Measurements from ENCODE around the gene NAGK. TPM values are rescaled to one million over a fixed set of nuclear protein-coding genes. Genes with fewer than 3 reads are reported as not detected.

NAGK gene
- total RNA-seq, 1 donor, result 25.7 TPM

DNA sequence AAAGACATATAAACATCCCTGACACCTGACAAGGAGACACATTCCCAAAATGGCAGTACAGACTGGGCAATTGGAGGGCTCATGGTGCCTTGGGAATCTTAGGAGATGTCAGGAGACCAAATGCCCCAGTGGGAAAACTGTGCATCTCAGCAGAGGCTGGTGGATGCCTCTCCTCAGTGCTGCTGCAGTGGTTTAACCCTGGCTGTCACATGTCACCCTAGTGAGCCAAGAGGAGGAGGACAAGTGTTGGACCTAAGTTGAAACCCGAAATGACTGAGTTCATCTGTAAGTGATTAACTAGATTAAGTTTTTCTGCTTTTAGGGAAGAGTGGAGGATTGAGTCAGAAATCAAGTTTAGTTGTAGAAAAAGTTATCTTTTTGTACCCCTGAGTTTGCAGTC lies 5.2 kb upstream of the NAGK start:
- peaks cover 54% of the 10 kb centered on the region for H3K4me1 ChIP-seq (ENCODE audit: insufficient read depth, low read length)
- H3K9me3 ChIP-seq (ENCODE audit: low read depth, low read length), result no peaks in the 10 kb centered on the region
- no peak overlapping the region for H3K4me3 ChIP-seq (ENCODE audit: low read length)
- H3K27me3 ChIP-seq (ENCODE audit: insufficient read depth, low read length), result no peaks in the 10 kb centered on the region

- no peaks in the 10 kb centered on the region for H3K9me3 ChIP-seq (ENCODE audit: low read depth, low read length)
- peak overlapping the region; percentile 34 for H3K4me3 ChIP-seq (ENCODE audit: low read length)
- no peaks in the 10 kb centered on the region for H3K27me3 ChIP-seq (ENCODE audit: insufficient read depth, low read length)
- H3K4me1 ChIP-seq (ENCODE audit: insufficient read depth, low read length), result peaks cover 59% of the 10 kb centered on the region
These were observed 4.3 kb upstream of the NAGK start for GRCh38 chr2:71064110-71064611.

- peak overlapping the region; percentile 34 for H3K4me3 ChIP-seq (ENCODE audit: low read length)
These were observed 3.5 kb upstream of the NAGK start for GRCh38 chr2:71064754-71065621.

GRCh38 chr2:71066856-71067255 lies 1.6 kb upstream of the NAGK start:
- Histone ChIP-seq H3K9me3 (ENCODE audit: low read depth, low read length) (no peaks in the 10 kb centered on the region), H3K4me3 (ENCODE audit: low read length) (no peak overlapping the region), H3K4me1 (ENCODE audit: insufficient read depth, low read length) (peaks cover 86% of the 10 kb centered on the region), H3K27me3 (ENCODE audit: insufficient read depth, low read length) (no peaks in the 10 kb centered on the region)

More at GRCh38 chr2:71064754-71065621, 3.5 kb upstream of the NAGK start:
- Histone ChIP-seq H3K9me3 (ENCODE audit: low read depth, low read length) (no peaks in the 10 kb centered on the region), H3K4me1 (ENCODE audit: insufficient read depth, low read length) (peaks cover 68% of the 10 kb centered on the region), H3K27me3 (ENCODE audit: insufficient read depth, low read length) (no peaks in the 10 kb centered on the region)

DNA sequence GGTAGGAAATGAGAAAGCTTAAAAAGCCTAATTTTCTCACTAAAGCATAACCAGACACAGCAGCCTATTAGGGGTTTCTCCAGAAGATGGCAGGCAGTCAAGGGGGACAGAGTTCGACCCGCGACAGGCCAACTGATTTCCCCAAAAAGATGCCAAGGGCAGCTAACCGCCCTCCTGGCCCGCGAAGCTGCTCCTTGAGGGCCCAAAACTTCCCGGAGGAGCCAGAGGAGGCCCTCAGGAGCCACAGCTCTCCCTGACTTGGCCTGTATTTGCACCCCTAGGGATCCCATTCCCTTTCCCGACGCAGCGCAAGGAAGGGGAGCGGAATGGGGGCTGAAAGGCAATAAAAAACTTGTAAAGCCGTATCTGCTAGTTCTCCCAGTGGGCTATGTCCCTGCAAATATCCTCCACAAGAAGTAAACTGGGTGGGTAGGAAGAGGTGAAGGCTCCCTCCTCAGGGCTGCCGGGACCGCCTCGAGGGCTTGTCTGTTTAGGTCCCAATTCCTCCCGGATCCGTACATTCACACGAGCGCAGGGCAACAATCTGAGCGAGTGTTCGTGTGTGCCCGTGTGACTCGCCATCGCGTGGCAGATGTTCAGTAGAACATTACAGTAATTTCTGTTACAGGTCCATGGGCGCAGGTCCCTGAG lies 756 bp upstream of the NAGK start:
- H3K4me3 ChIP-seq (ENCODE audit: low read length), result peak overlapping the region; percentile 82
- no peaks in the 10 kb centered on the region for H3K9me3 ChIP-seq (ENCODE audit: low read depth, low read length)
- peaks cover 89% of the 10 kb centered on the region for H3K4me1 ChIP-seq (ENCODE audit: insufficient read depth, low read length)
- H3K27me3 ChIP-seq (ENCODE audit: insufficient read depth, low read length), result no peaks in the 10 kb centered on the region

GRCh38 chr2:71069376-71069775 lies 928 bp downstream of the NAGK start:
- H3K9me3 ChIP-seq (ENCODE audit: low read depth, low read length), result no peaks in the 10 kb centered on the region
- no peaks in the 10 kb centered on the region for H3K27me3 ChIP-seq (ENCODE audit: insufficient read depth, low read length)
- H3K4me1 ChIP-seq (ENCODE audit: insufficient read depth, low read length), result peaks cover 89% of the 10 kb centered on the region
- peak overlapping the region; percentile 82 for H3K4me3 ChIP-seq (ENCODE audit: low read length)

DNA sequence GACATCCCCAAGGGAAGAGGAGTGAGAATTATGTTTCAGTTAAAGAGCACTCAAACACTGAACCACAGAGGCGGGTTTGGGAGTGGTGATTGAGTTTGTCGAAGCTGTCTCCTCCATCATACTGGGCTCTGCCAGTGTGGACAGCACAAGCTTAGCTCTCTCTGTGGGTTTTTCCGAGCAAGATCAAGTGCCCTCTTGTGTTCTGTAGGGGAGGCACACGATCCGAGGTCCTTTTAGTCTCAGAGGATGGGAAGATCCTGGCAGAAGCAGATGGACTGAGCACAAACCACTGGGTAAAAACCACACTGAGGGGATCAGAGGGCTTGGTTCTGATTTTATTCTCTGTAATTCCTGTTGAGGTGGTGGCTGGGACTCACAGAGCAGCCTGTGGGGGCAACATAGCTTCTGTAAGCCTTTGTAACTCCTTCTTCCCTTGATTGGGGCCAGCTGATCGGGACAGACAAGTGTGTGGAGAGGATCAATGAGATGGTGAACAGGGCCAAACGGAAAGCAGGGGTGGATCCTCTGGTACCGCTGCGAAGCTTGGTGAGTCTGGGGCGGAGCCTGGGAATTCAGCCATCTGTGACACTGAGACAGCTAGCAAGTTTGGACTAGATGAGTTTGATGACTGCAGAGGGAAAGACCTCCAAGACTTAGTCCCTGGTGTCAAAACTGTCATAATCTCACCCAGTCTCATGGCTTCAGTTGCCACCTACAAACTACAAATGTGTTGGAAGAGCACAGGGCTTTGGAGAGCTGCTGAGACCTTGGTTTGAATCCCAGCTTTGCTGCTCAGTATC lies 2.0 kb downstream of the NAGK start:
- peaks cover 90% of the 10 kb centered on the region for H3K4me1 ChIP-seq (ENCODE audit: insufficient read depth, low read length)
- H3K9me3 ChIP-seq (ENCODE audit: low read depth, low read length), result no peaks in the 10 kb centered on the region
- H3K27me3 ChIP-seq (ENCODE audit: insufficient read depth, low read length), result no peaks in the 10 kb centered on the region
- H3K4me3 ChIP-seq (ENCODE audit: low read length), result peak overlapping the region; percentile 82

DNA sequence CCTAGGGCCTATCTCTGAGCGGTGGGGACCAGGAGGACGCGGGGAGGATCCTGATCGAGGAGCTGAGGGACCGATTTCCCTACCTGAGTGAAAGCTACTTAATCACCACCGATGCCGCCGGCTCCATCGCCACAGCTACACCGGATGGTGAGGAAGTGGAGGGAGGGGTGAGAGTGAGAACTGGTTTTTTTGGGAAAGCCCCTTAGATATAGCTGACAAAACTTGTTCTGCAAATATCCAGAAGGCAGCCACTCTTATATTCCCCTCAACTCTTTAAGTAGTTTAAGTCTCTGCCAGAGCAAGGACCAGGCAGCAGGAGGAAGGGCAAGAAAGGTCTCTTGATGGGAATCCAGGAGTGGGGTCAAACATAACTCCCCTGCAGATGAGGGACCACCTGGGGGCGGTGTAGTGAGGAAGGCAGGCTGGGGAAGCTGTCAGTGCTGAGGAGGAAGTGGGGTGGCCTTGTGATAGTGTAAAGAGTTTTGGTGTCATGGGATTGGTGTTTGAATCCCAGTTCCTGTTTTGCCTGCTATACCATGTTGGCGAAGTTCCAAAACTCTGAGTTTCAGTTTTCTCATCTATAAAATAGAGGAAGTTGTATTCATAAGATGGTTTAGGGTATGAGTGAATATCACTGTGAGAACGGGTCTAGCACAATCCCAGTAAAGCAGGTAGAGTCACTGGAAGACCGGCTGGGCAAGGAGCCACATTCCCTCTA lies 3.4 kb downstream of the NAGK start:
- Histone ChIP-seq H3K4me1 (ENCODE audit: insufficient read depth, low read length) (peaks cover 91% of the 10 kb centered on the region), H3K9me3 (ENCODE audit: low read depth, low read length) (no peaks in the 10 kb centered on the region), H3K27me3 (ENCODE audit: insufficient read depth, low read length) (no peaks in the 10 kb centered on the region), H3K4me3 (ENCODE audit: low read length) (peak overlapping the region; percentile 33)

- Histone ChIP-seq H3K27me3 (ENCODE audit: insufficient read depth, low read length) (no peaks in the 10 kb centered on the region), H3K4me1 (ENCODE audit: insufficient read depth, low read length) (peaks cover 91% of the 10 kb centered on the region), H3K4me3 (ENCODE audit: low read length) (peak overlapping the region; percentile 18), H3K9me3 (ENCODE audit: low read depth, low read length) (no peaks in the 10 kb centered on the region)
These were observed 4.0 kb downstream of the NAGK start for GRCh38 chr2:71072492-71072891.

- Histone ChIP-seq H3K4me3 (ENCODE audit: low read length) (no peak overlapping the region), H3K9me3 (ENCODE audit: low read depth, low read length) (no peaks in the 10 kb centered on the region), H3K27me3 (ENCODE audit: insufficient read depth, low read length) (no peaks in the 10 kb centered on the region), H3K4me1 (ENCODE audit: insufficient read depth, low read length) (peaks cover 90% of the 10 kb centered on the region)
These were observed 5.0 kb downstream of the NAGK start for GRCh38 chr2:71073475-71073874.

DNA sequence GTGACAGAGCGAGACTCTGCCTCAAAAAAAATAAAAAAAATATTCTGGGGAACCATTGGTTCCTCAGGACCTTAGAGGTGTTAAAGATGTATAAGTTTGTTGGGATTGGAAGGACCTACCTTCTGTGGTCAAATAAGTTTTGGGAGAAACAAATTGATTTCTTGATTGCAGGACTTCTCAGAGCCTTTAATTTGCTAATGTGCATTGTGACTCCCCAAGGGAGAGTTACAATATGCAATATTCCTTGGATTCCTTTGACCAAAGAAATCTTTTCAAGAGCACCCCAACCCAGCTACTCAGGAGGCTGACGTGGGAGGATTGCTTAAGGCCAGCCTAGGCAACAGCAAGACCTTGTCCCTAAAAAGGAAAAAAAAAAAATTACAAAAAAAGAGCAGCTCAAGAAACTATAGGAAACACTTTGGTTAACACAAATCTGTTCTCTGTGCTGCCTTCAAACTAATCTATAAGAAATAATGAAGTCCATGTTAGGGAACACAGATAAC lies 6.5 kb downstream of the NAGK start:
- no peak overlapping the region for H3K4me3 ChIP-seq (ENCODE audit: low read length)
- H3K9me3 ChIP-seq (ENCODE audit: low read depth, low read length), result no peaks in the 10 kb centered on the region
- peaks cover 77% of the 10 kb centered on the region for H3K4me1 ChIP-seq (ENCODE audit: insufficient read depth, low read length)
- H3K27me3 ChIP-seq (ENCODE audit: insufficient read depth, low read length), result no peaks in the 10 kb centered on the region

DNA sequence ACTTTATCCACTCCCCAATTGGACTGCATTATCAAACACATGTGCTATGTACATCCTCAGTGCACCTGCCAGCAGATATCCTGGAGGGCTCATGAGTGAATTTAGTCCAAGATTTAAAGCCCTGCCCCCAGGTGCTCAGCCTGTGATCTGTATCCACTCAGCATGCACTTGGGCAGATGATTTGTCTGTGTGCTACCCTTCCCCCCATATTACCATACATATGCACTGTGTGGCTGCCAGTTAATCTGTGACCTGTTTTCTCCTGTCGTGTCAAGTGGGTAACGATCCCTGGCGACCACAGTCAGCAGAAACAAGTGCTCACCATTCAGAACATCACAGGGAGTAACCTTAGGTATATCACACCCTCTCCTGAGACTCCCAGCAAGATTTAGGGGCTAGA lies 10.2 kb downstream of the NAGK start:
- Histone ChIP-seq H3K4me3 (ENCODE audit: low read length) (no peak overlapping the region), H3K9me3 (ENCODE audit: low read depth, low read length) (no peaks in the 10 kb centered on the region), H3K4me1 (ENCODE audit: insufficient read depth, low read length) (peaks cover 59% of the 10 kb centered on the region), H3K27me3 (ENCODE audit: insufficient read depth, low read length) (no peaks in the 10 kb centered on the region)

DNA sequence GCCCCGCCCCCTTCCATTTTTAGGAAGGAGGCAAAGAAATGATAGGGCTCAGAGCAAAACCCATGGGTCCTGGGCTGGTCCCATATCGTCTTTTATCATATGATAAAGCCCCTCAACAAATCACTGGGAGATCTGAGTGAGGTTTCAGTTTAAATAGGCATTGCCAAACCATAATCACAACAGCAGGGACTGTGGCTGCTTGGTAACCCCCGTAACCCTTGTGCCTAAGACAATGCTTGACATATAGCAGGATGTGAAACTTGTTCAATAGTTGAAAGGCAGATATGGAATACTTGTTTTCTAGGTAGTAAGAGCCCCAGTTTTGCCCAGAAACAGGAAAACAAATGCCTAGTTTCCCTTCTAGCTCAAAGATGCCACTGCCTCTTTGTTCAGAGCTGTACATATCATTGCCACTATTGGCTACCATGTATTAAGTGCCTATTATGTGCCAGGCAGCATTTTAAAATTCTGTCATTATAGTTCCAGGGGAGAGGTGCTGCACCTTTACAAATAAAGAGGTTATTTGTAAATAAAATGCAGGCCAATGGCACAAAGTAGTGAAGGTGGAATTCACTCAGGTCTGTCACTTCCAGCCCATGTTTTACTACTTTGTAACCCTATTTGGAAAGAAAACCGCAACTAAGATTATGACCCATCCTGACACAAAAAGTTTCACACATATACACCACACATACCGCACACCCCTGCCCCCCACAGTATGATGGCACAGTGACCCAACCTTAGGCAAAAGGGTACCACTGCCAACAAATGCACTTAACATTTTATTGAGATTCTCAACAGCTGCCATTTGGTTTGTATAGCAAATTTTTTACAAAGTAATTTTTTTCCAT lies 14.2 kb downstream of the NAGK start:
- H3K4me1 ChIP-seq (ENCODE audit: insufficient read depth, low read length), result peaks cover 28% of the 10 kb centered on the region
- no peaks in the 10 kb centered on the region for H3K9me3 ChIP-seq (ENCODE audit: low read depth, low read length)
- no peak overlapping the region for H3K4me3 ChIP-seq (ENCODE audit: low read length)
- H3K27me3 ChIP-seq (ENCODE audit: insufficient read depth, low read length), result no peaks in the 10 kb centered on the region

All from mononuclear cell (primary cell).